Testis (tissue), 2 donors: Measurements from ENCODE around the gene PTPRK.

ENCODE experiments used
- CTCF ChIP-seq, 3 experiments: fragments of 450-650 bp in 2 of 3; fragments of 200-600 bp in 1 of 3; sonication (generic) in 1 of 3; IDR thresholded peaks; one replicate each; pipeline ENCODE4 v1.5.1; 2016 to 2019; ENCODE audit warnings: antibody characterized with exemption in 3 of 3, mild to moderate bottlenecking in 2 of 3, moderate library complexity in 1 of 3
- POLR2A ChIP-seq: fragments of 450-650 bp; IDR thresholded peaks from one replicate; pipeline ENCODE4 v1.6.1; 2017; ENCODE audit warnings: antibody characterized with exemption, mild to moderate bottlenecking, moderate library complexity

- TF ChIP-seq CTCF (IDR thresholded peaks at IDR 0.05) (no peak), POLR2A (no peak)
Observed at GRCh38 chr6:127997496-127998164, 522.8 kb downstream of the PTPRK start.
